Mononuclear cell (primary cell): ENCODE data around the gene RPL9. TPM values are rescaled to one million over a fixed set of nuclear protein-coding genes. Genes with fewer than 3 reads are reported as not detected.
"Not testable (repeated sequence)": the region's sequence is repeated elsewhere in the genome, so short reads cannot be mapped to it uniquely, and the experiment has no call there.

ENCODE experiments used
- H3K27me3 ChIP-seq: 2 replicates; pipeline ENCODE4 v1.6.0; 2011; ENCODE audit warnings: low read length, control low read depth; ENCODE audit not compliant: insufficient read depth
- H3K4me1 ChIP-seq: 2 replicates; pipeline ENCODE4 v1.5.1; 2011; ENCODE audit warnings: mild to moderate bottlenecking, low read length, control low read depth; ENCODE audit not compliant: insufficient read depth
- H3K4me3 ChIP-seq: 2 replicates; pipeline ENCODE4 v1.5.1; 2011; ENCODE audit warnings: mild to moderate bottlenecking, low read length, moderate library complexity
- H3K9me3 ChIP-seq: 2 replicates; pipeline ENCODE4 v1.5.1; 2011; ENCODE audit warnings: low read depth, mild to moderate bottlenecking, control low read depth, low read length
- total RNA-seq: library from RNA; depleted of rRNA; stranded (reverse); fragments of >200 nt; gene quantifications from one replicate; pipeline ENCODE4 v1.2.3, GENCODE V29; 2012

The RPL9 gene
- total RNA-seq, 1 donor = 4,269 TPM

GRCh38 chr4:39480251-39480650 is 21.5 kb upstream of the RPL9 start:
- Histone ChIP-seq H3K4me3 (no peak overlapping the region), H3K27me3 (no peaks in the 10 kb centered on the region), H3K4me1 (peaks cover 22% of the 10 kb centered on the region), H3K9me3 (no peaks in the 10 kb centered on the region)

- Histone ChIP-seq H3K4me1 (peaks cover 8% of the 10 kb centered on the region), H3K27me3 (no peaks in the 10 kb centered on the region), H3K9me3 (no peaks in the 10 kb centered on the region), H3K4me3 (no peak overlapping the region)
Observed at GRCh38 chr4:39476187-39476895, 17.6 kb upstream of the RPL9 start.

GRCh38 chr4:39472396-39472795 is 13.7 kb upstream of the RPL9 start:
- Histone ChIP-seq H3K9me3 (no peaks in the 10 kb centered on the region), H3K4me3 (no peak overlapping the region), H3K27me3 (no peaks in the 10 kb centered on the region), H3K4me1 (peaks cover 5% of the 10 kb centered on the region)

- no peaks in the 10 kb centered on the region for H3K27me3 ChIP-seq
- H3K9me3 ChIP-seq = no peaks in the 10 kb centered on the region
- no peak overlapping the region for H3K4me3 ChIP-seq
- peaks cover 5% of the 10 kb centered on the region for H3K4me1 ChIP-seq
Observed at GRCh38 chr4:39470402-39470801, 11.7 kb upstream of the RPL9 start.

- Histone ChIP-seq H3K4me3 (no peak overlapping the region), H3K9me3 (no peaks in the 10 kb centered on the region), H3K4me1 (peaks cover 5% of the 10 kb centered on the region), H3K27me3 (no peaks in the 10 kb centered on the region)
Observed at GRCh38 chr4:39469429-39470077, 10.8 kb upstream of the RPL9 start.

- Histone ChIP-seq H3K4me1 (peaks cover 5% of the 10 kb centered on the region), H3K9me3 (no peaks in the 10 kb centered on the region)
Observed at GRCh38 chr4:39467464-39467863, 8.7 kb upstream of the RPL9 start.

GRCh38 chr4:39466747-39467146 is 8.0 kb upstream of the RPL9 start:
- no peaks in the 10 kb centered on the region for H3K9me3 ChIP-seq
- no peaks in the 10 kb centered on the region for H3K27me3 ChIP-seq
- peaks cover 5% of the 10 kb centered on the region for H3K4me1 ChIP-seq
- H3K4me3 ChIP-seq = no peak overlapping the region

More at GRCh38 chr4:39467464-39467863, 8.7 kb upstream of the RPL9 start:
- no peaks in the 10 kb centered on the region for H3K27me3 ChIP-seq
- H3K4me3 ChIP-seq = no peak overlapping the region

GRCh38 chr4:39464886-39465501 is 6.3 kb upstream of the RPL9 start:
- Histone ChIP-seq H3K4me3 (no peak overlapping the region), H3K9me3 (no peaks in the 10 kb centered on the region), H3K4me1 (peaks cover 8% of the 10 kb centered on the region), H3K27me3 (no peaks in the 10 kb centered on the region)

GRCh38 chr4:39458161-39458504 is 589 bp downstream of the RPL9 start:
- H3K27me3 ChIP-seq, H3K9me3 ChIP-seq: not testable (repeated sequence)
- Histone ChIP-seq H3K4me1 (peaks cover 26% of the 10 kb centered on the region), H3K4me3 (peak overlapping the region; percentile 83)

GRCh38 chr4:39456946-39457763 is 1.6 kb downstream of the RPL9 start:
- H3K27me3 ChIP-seq = no peaks in the 10 kb centered on the region
- peak overlapping the region; percentile 83 for H3K4me3 ChIP-seq
- H3K4me1 ChIP-seq = peaks cover 26% of the 10 kb centered on the region
- H3K9me3 ChIP-seq = no peaks in the 10 kb centered on the region

GRCh38 chr4:39455486-39455885 is 3.2 kb downstream of the RPL9 start:
- Histone ChIP-seq H3K27me3 (no peaks in the 10 kb centered on the region), H3K4me3 (no peak overlapping the region), H3K9me3 (no peaks in the 10 kb centered on the region), H3K4me1 (peaks cover 26% of the 10 kb centered on the region)

- Histone ChIP-seq H3K9me3 (no peaks in the 10 kb centered on the region), H3K27me3 (no peaks in the 10 kb centered on the region), H3K4me3 (no peak overlapping the region), H3K4me1 (peaks cover 18% of the 10 kb centered on the region)
Observed at GRCh38 chr4:39453738-39454137, 5.0 kb downstream of the RPL9 start.

GRCh38 chr4:39452860-39453587 is 5.7 kb downstream of the RPL9 start:
- Histone ChIP-seq H3K27me3 (no peaks in the 10 kb centered on the region), H3K4me3 (no peak overlapping the region), H3K9me3 (no peaks in the 10 kb centered on the region), H3K4me1 (peaks cover 15% of the 10 kb centered on the region)

GRCh38 chr4:39452153-39452859 is 6.4 kb downstream of the RPL9 start:
- Histone ChIP-seq H3K9me3 (no peaks in the 10 kb centered on the region), H3K4me1 (peaks cover 13% of the 10 kb centered on the region), H3K27me3 (no peaks in the 10 kb centered on the region), H3K4me3 (no peak overlapping the region)
